Psoas muscle (tissue), 8 donors: ENCODE results near the gene MTMR6. TPM values are rescaled to one million over a fixed set of nuclear protein-coding genes. Genes with fewer than 3 reads are reported as not detected.

Experiments
- ATAC-seq, 4 donors: fragments of 200-7000 bp; cut with Tn5 transposase; one replicate each; pipeline ENCODE4 v1.9.1; 2020; ENCODE audit warnings: moderate library complexity in 3 of 4, mild to moderate bottlenecking in 2 of 4
- DNase-seq, 2 donors: peaks; one replicate each; pipeline ENCODE4 v3.0.0-alpha.2; 2020
- H3K27ac ChIP-seq: fragments of 200-600 bp; one replicate; pipeline ENCODE4 v1.8.0; 2022
- H3K27me3 ChIP-seq, 3 donors: fragments of 200-600 bp in 1 of 3; one replicate each; pipeline versions ENCODE4 v1.6.1 to v1.8.0; 2013 to 2022; ENCODE audit warnings: low read length in 2 of 3, mild to moderate bottlenecking in 2 of 3, moderate library complexity in 1 of 3; ENCODE audit not compliant: insufficient read depth in 3 of 3
- H3K36me3 ChIP-seq, 2 donors: fragments of 200-600 bp in 1 of 2; one replicate each; pipeline versions ENCODE4 v1.6.1 to v1.8.0; 2013 to 2022; ENCODE audit warnings: low read depth in 1 of 2, mild to moderate bottlenecking in 1 of 2, moderate library complexity in 1 of 2; ENCODE audit not compliant: insufficient read depth in 1 of 2
- H3K4me1 ChIP-seq: fragments of 200-600 bp; one replicate; pipeline ENCODE4 v1.8.0; 2022
- H3K4me3 ChIP-seq: fragments of 200-600 bp; one replicate; pipeline ENCODE4 v1.8.0; 2022; ENCODE audit warnings: mild to moderate bottlenecking
- H3K9me3 ChIP-seq: fragments of 200-600 bp; one replicate; pipeline ENCODE4 v1.8.0; 2022
- CTCF ChIP-seq: fragments of 200-600 bp; IDR thresholded peaks from one replicate; pipeline ENCODE4 v1.8.0; 2022; ENCODE audit warnings: antibody characterized with exemption
- WGBS, 3 donors: extraction: QIAGEN DNeasy Blood & Tissue Kit; methylation state at CpG; one replicate each; pipeline versions ENCODE4 v1.1.6 to v1.1.7; 2013; 5-methylcytosine and 5-hydroxymethylcytosine counted together
- intact Hi-C, 2 donors: fragments of 100-400 bp; cut with DNase I; formaldehyde crosslinking; loops; one replicate each; pipeline versions ENCODE4 v1.11.0 to v1.14.2; 2022
- polyA plus RNA-seq, 3 donors: library from polyadenylated mRNA; stranded (reverse); fragments of 200-250 nt; gene quantifications; one replicate each; pipeline ENCODE4 v1.2.3, GENCODE V29; 2013
- total RNA-seq, 4 donors: library from RNA; stranded (reverse); fragmentation: NEBNext Ultra II Directional in 2 of 4; extraction: Animal tissue kit (Norgen Biotek cat#: 25700) in 2 of 4; gene quantifications; one replicate each; pipeline versions ENCODE4 v1.2.1 to v1.2.4, GENCODE V29; 2021 to 2023
- donor health status: healthy with polysubstance abuse.
- donor health status: DM: no; HTN: no; CAD: no; lungs with moderate emphysema.
- donor health status: Bipolar disorder and iron deficiency.
- donor health status: healthy.
- donor health status: DM: yes; HTN: yes; CAD: no.
- donor health status: DM: no; HTN: no; CAD: no.
- donor health status: DM: no; HTN: no; CAD: no.
- donor health status: DM: yes; HTN: yes; CAD: no.

The MTMR6 gene
- total and polyA plus RNA-seq, 7 donors, result 7.7 to 22.9 (median 15.5) TPM

GRCh38 chr13:25252225-25252624 lies 35.1 kb downstream of the MTMR6 start:
- Histone ChIP-seq H3K4me3 (no peak overlapping the region), H3K36me3 (peaks cover 3 to 95% of the 10 kb centered on the region in 2 donors), H3K27ac (no peak overlapping the region), H3K27me3 (no peaks in the 10 kb centered on the region), H3K4me1 (no peaks in the 10 kb centered on the region), H3K9me3 (no peaks in the 10 kb centered on the region)
- WGBS, 3 donors, result 88 to 95% (median 95%) methylated on average over 4 of the region's 4 CpGs
- TF ChIP-seq CTCF, result no peak
- ATAC-seq (no peak), DNase-seq (no peak)
- intact Hi-C loops, result no loop called here

GRCh38 chr13:25249001-25249543 lies 38.2 kb downstream of the MTMR6 start:
- intact Hi-C loops, result no loop called here
- H3K27ac ChIP-seq, result no peak overlapping the region
- WGBS, 3 donors, result 42 to 45% (median 44%) methylated on average over 5 of the region's 5 CpGs
- H3K36me3 ChIP-seq, result peaks cover 0 to 63% of the 10 kb centered on the region in 2 donors
- no peak for ATAC-seq
- H3K9me3 ChIP-seq, result no peaks in the 10 kb centered on the region
- no peaks in the 10 kb centered on the region for H3K4me1 ChIP-seq
- TF ChIP-seq CTCF, result no peak
- no peaks in the 10 kb centered on the region for H3K27me3 ChIP-seq
- no peak overlapping the region for H3K4me3 ChIP-seq
- DNase-seq, result no peak

DNA sequence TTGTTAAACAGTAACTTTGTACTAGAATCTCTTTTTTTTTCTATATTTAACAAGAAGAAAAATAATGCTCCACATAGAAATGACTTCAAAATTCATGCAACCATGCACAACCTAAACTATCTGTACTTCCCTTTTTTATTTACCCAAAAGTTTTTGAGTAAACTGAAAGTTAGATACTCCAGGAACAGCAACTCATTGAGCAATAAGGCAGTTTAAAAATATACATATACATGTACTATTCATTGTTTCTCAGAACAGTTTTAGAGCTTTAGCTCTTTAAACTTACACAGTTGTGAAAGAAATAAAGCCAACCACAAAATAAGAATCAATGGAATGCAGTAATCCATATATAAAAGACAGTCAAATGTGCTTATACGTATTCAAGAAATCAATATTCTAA lies 39.2 kb downstream of the MTMR6 start:
- H3K4me1 ChIP-seq, result no peaks in the 10 kb centered on the region
- H3K27ac ChIP-seq, result no peak overlapping the region
- H3K36me3 ChIP-seq, result peaks cover 0 to 53% of the 10 kb centered on the region in 2 donors
- WGBS, 3 donors, result 96 to 98% (median 97%) methylated on average over 1 of the region's 1 CpG
- ATAC-seq (no peak), DNase-seq (no peak)
- TF ChIP-seq CTCF, result no peak
- no peaks in the 10 kb centered on the region for H3K9me3 ChIP-seq
- no peak overlapping the region for H3K4me3 ChIP-seq
- H3K27me3 ChIP-seq, result no peaks in the 10 kb centered on the region
- intact Hi-C loops, result no loop called here

- intact Hi-C loops, result no loop called here
- Histone ChIP-seq H3K4me3 (no peak overlapping the region), H3K4me1 (no peaks in the 10 kb centered on the region), H3K9me3 (no peaks in the 10 kb centered on the region), H3K27ac (no peak overlapping the region), H3K27me3 (no peaks in the 10 kb centered on the region), H3K36me3 (peaks cover 0 to 46% of the 10 kb centered on the region in 2 donors)
- DNase-seq (no peak), ATAC-seq (no peak)
- no peak for TF ChIP-seq CTCF
Observed at GRCh38 chr13:25247360-25247759, 39.9 kb downstream of the MTMR6 start.

DNA sequence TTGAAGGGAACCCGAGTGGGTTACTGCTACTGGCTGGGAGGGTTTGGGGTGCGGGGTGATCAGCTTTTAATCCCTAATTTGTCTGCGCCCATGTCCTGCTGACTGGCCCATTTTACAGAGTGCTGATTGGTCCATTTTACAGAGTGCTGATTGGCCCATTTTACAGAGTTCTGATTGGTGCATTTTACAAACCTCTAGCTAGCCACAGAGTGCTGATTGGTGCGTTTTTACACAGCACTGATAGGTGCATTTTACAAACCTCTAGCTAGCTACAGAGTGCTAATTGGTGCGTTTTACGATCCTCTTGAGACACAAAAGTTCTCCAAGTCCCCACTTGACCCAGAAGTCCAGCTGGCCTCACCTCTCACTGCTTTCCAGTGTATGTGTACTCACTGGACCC lies 43.2 kb downstream of the MTMR6 start:
- H3K27ac ChIP-seq, result no peak overlapping the region
- H3K9me3 ChIP-seq, result no peaks in the 10 kb centered on the region
- 97 to 98% (median 98%) methylated on average over 6 of the region's 6 CpGs for WGBS, 3 donors
- no peaks in the 10 kb centered on the region for H3K4me1 ChIP-seq
- TF ChIP-seq CTCF, result no peak
- H3K36me3 ChIP-seq, result peaks cover 0 to 14% of the 10 kb centered on the region in 2 donors
- intact Hi-C loops, result no loop called here
- ATAC-seq (no peak), DNase-seq (no peak)
- no peaks in the 10 kb centered on the region for H3K27me3 ChIP-seq
- no peak overlapping the region for H3K4me3 ChIP-seq
